Right ventricle myocardium inferior (tissue), 1 donor: Measurements from ENCODE around the gene CNRIP1. TPM values are rescaled to one million over a fixed set of nuclear protein-coding genes. Genes with fewer than 3 reads are reported as not detected.
A peak's percentile ranks its signal among the peaks of the same experiment; 100 is the strongest.
"Not testable (repeated sequence)": the region's sequence is repeated elsewhere in the genome, so short reads cannot be mapped to it uniquely, and the experiment has no call there.

Source experiments
- ATAC-seq: fragments of 200-7000 bp; cut with Tn5 transposase; one replicate; pipeline ENCODE4 v1.9.1; 2020; ENCODE audit warnings: mild to moderate bottlenecking, moderate library complexity
- DNase-seq: peaks from one replicate; pipeline ENCODE4 v3.0.0; 2021; ENCODE audit errors: missing footprints
- intact Hi-C: fragments of 100-400 bp; cut with DNase I; formaldehyde crosslinking; loops from one replicate; pipeline ENCODE4 v1.11.0; 2022
- long read RNA-seq: library from polyadenylated mRNA; unstranded; transcript quantifications from one replicate; pipeline ENCODE4 v2.0.0, GENCODE V29; 2021
- total RNA-seq: library from RNA; stranded (reverse); fragmentation: NEBNext Ultra II Directional; extraction: Animal tissue kit (Norgen Biotek cat#: 25700); gene quantifications from one replicate; pipeline ENCODE4 v1.2.1, GENCODE V29; 2021
- donor health status: DM: no; HTN: yes; CAD: no; lungs with severe emphysema.

The CNRIP1 gene
- 12.5 TPM for total RNA-seq
- long read RNA-seq, transcript CNRIP1-201 (3 exons, 1,953 nt) = major isoform, 6 of 10 reads
- long read RNA-seq, partial matches to known transcripts = 0 of 10 reads
- long read RNA-seq, other reads (novel, unspliced or antisense) = 3 of 10 reads

DNA sequence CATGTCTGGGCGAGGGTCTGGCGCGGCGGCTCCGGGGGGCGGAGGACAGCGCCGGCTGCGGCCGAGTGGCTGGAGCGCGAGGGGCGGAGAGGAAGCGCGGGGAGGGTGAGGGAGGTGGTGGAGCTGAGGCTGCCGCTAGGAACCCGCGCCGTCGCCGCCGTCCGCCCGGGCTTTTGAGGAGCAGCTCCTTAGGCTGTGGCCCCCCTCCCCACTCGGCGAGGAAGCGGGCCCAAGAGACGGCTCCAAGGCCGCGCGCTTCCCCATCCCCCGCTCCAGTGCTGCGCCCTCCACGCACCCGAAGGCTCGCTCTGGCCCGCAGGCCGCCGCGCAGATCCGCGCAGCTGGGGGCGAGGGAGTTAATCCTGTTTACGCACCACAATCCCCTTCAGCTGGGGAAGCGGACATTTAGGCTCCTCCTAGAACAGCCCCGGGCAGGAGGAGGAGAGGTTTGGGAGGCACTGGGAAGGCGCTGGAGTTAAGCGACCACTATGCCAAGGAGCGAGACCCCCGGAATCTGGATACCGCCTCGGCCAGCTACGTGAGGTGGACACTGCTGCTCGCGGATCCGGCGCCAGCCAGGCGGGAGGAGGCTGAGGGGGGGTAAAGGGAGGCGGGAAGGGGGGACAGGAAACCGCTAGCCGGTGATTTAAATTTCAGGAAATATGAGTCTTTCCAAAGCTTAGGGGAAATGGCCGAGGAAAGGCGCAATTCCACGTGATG lies at the start of gene CNRIP1:
CNRIP1 (minus strand) TSS at position 552 of the 720 bp plus-strand sequence; CDS start at position 3, 549 bp downstream.
- peak; percentile 83 for ATAC-seq
- peak; percentile 81 for DNase-seq
- intact Hi-C loops = loop anchor here (1.0 to 2.0 kb wide), 2 partner anchors 33 to 67 kb away; partner anchors contain the start of gene PPP3R1

DNA sequence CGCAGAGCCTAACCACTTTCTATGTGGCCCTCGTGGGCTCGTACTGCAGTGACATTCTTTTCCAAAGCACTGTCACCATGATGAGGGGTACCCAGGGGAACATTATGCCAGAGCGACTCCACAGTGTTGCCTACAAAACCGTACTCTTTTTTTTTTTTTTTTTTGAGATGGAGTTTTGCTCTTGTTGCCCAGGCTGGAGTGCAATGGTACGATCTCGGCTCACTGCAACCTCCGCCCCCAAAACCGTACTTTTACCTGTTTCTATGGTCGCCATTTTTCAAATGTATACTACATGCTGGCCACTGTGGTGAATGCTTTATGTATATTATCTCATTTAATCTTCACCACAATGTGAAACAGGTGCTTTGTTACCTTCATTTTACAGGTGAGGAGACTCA lies 49.6 kb upstream of the CNRIP1 start:
- DNase-seq (no peak), ATAC-seq (no peak)
- intact Hi-C loops = no loop called here

DNA sequence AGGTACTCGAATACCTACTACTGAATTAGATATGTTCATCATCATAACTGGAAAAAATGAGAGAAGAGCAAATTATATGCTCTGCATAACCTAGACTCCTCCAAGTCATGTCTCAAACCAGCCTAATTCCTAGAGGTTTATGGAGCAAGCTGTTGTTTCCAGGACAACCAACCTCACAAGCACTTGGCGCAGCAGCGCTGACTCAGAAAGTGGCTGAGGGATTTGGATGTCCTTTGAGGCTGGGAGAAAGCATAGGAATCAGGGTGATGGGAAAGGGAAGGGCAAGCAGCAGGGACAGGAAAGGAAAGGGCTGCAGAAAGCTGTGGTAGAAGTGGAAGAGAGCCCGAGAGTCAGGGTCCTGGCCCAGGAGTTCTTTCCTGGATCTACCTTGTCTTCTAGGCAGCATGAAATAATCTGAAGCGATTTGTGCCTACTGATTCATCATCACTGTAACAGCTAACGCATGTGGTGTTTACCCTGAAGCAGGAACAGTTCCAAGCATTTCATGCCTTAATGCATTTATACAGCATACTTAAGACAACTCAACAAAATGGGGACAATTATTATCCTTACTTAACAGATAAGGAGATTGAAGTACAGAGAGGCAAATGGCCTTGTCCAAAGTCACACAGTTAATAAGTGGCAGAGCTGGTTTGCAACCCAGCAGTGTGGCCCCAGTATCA lies 49.0 kb upstream of the CNRIP1 start:
- intact Hi-C loops = no loop called here
- no peak for ATAC-seq
- no peak for DNase-seq

GRCh38 chr2:68367953-68368653 lies 48.4 kb upstream of the CNRIP1 start:
- intact Hi-C loops = no loop called here
- peak; percentile 36 for ATAC-seq
- no peak for DNase-seq

- no peak for DNase-seq
- intact Hi-C loops = no loop called here
- ATAC-seq = peak; percentile 43
These were observed 46.4 kb upstream of the CNRIP1 start for GRCh38 chr2:68366083-68366560.

DNA sequence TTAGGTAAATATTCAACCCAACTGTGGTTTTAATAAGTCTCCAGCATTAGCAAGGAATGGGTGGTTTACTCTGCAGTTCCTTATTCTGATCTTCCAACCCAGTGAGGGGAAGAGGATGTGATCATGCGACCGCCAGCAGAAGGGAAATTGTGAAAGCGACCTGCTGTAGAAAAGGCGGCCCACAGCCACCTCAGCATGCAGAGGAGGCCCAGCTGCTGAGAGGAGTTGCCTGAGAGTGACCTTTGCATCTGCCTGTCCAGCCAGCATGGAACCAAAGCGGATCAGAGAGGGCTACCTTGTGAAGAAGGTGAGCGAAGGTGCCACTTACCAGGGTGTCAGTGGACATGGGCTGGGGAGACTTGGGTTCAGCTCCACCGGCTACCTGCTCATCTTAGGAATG lies 45.3 kb upstream of the CNRIP1 start, which contains the start of gene PLEK:
PLEK (plus strand) TSS at position 196 of the 400 bp plus-strand sequence; CDS start at position 266, 70 bp downstream.
- intact Hi-C loops = no loop called here
- ATAC-seq (peak; percentile 57), DNase-seq (peak; percentile 83)

DNA sequence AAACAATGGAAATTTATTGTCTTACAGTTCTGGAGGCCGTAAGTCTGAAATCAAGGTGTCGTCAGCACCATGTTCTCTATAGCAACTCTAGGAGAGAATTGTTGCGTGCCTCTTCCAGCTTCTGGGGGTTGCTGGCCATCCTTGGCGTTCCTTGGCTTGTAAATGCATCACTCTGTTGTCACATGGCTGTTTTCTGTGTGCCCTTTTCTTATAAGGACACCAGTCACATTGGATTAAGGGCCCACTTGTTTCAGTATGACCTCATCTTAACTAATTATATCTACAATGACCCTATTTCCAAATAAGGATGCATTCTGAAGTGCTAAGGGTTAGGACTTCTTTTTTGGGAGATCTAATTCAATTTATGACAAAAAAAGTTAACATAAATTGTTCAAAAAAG lies 44.0 kb upstream of the CNRIP1 start:
- ATAC-seq (no peak), DNase-seq (no peak)
- intact Hi-C loops = loop anchor here (2.0 kb wide), 1 partner anchor 77 kb away; no protein-coding TSS in a partner anchor

DNA sequence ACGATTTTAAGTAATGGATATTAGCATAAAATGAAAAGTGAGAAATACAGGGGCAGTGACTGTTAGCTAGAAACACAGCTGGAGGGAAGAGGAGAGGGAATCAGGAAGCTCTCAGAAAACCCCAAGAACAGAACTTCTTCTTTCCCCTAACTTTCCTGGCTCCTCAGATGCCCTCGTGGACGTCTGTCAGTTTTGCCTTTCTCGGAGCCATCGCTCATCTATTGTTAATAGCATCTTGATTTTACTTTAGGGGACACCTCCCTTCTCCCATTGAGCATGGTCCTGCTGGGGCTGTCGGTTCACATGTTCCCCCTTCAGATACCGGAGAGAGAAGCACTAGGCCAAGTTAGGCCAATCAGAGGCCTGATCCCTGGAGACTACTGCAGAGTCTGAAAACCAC lies 43.0 kb upstream of the CNRIP1 start:
- intact Hi-C loops = loop anchor here (2.0 kb wide), 1 partner anchor 78 kb away; no protein-coding TSS in a partner anchor
- ATAC-seq (no peak), DNase-seq (no peak)

- DNase-seq (peak; percentile 92), ATAC-seq (peak; percentile 71)
- intact Hi-C loops = loop anchor here (2.0 kb wide), 1 partner anchor 79 kb away; no protein-coding TSS in a partner anchor
These were observed 42.3 kb upstream of the CNRIP1 start for GRCh38 chr2:68362069-68362468.

- DNase-seq (no peak), ATAC-seq (no peak)
- intact Hi-C loops = loop anchor here (5.0 to 10.0 kb wide), 2 partner anchors 165 to 238 kb away; no protein-coding TSS in a partner anchor
These were observed 40.1 kb upstream of the CNRIP1 start for GRCh38 chr2:68359889-68360288.

GRCh38 chr2:68357605-68358337 lies 38.0 kb upstream of the CNRIP1 start:
- ATAC-seq (peak; percentile 86), DNase-seq (no peak)
- intact Hi-C loops = loop anchor here (5.0 to 10.0 kb wide), 2 partner anchors 163 to 235 kb away; no protein-coding TSS in a partner anchor

DNA sequence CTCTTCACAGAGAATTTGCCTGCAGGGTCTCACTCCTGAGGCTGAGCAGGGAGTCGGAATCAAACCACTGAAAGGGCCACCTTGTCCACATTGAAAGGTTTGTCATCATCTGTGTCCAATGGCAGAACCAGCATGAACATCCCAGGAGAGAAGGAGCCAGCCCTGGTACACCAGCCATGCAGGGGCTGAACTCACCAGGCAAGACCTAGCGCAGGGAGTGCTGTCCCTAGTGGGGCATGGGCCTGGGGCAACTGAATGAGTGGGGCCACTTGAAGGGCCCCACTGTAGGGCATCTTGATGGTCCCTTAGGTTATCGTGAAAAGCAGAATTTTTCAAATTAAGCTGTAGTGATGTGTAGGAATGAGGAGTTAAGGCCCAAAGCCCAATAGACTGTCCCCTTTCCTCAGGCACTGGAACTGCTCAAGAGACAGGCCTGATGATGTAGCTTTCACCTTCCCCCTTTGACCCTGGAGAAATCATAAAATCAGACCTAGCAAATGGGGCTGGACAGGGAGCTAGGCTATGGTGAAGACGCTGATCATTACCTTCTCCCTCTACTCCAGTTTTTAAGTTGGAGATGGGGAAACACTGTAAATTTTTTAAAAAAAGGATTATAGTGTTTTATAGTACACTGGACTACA lies 37.0 kb upstream of the CNRIP1 start:
- ATAC-seq (no peak), DNase-seq (no peak)
- intact Hi-C loops = loop anchor here (5.0 to 10.0 kb wide), 2 partner anchors 162 to 234 kb away; no protein-coding TSS in a partner anchor

DNA sequence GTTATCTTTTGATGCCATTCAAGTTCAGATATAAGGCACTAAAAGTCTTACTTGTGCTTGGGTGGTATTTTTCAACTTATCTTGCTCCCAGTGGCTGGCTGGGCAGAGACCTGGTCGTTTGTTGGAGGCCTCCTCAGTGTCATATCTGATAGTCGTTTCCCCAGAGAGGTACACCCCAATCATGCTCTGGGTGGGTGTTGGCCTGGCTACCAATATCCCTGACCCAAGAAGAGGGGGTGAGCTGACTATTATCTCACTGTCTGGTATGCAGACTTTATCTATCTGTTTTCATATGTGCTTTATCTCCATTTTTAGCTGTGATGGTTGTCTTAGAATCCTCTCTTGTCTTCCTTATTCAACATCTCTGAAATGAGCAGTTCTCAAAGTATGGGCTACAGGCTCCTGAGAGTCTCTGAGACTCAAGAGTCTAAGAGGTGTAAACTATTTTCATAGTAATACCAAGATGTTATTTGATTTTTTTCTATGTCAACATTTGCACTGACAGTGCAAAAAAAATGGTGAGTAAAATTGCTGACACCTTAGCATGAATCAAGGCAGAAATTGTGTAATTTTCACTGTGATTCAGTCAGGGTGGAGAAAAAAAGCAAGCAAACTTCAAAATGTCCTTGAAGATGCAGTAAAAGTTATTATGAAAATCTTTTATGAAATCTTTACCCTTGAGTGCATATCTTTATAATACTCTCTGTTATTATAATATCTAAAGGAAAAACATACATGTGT lies 33.1 kb upstream of the CNRIP1 start:
- intact Hi-C loops = loop anchor here (10.0 kb wide), 1 partner anchor 158 kb away; no protein-coding TSS in a partner anchor
- DNase-seq = no peak
- no peak for ATAC-seq

- ATAC-seq = no peak
- DNase-seq = no peak
- intact Hi-C loops = loop anchor here (10.0 kb wide), 1 partner anchor 157 kb away; no protein-coding TSS in a partner anchor
These were observed 32.2 kb upstream of the CNRIP1 start for GRCh38 chr2:68351997-68352396.

- DNase-seq, ATAC-seq, intact Hi-C loops: not testable (repeated sequence)
These were observed 29.3 kb upstream of the CNRIP1 start for GRCh38 chr2:68349091-68349490.

GRCh38 chr2:68345129-68345875 lies 25.6 kb upstream of the CNRIP1 start:
- DNase-seq (no peak), ATAC-seq (no peak)
- intact Hi-C loops = no loop called here
